Activated T-helper 1 cell treated with anti-CD3 and anti-CD28 coated beads, Interleukin-12 subunit alpha, Interleukin-12 subunit beta, Interleukin-2, Interleukin-4 antibody, amounts not matched to agents 30 ng/mL and 10 ng/mL and 1 ng/mL, durations not matched to agents 14 hours and 24 hours and 36 hours (primary cell): ENCODE data around the gene ACOD1. TPM values are rescaled to one million over a fixed set of nuclear protein-coding genes. Genes with fewer than 3 reads are reported as not detected.

Experiments used
- DNase-seq: peaks from one replicate; pipeline ENCODE4 v3.0.0; 2021; ENCODE audit warnings: low spot score
- H3K27ac Mint-ChIP-seq: one replicate; pipeline ENCODE4 v1.8.0; 2021; ENCODE audit warnings: mild to moderate bottlenecking, mixed read lengths
- H3K27me3 Mint-ChIP-seq: one replicate; pipeline ENCODE4 v1.8.0; 2022; ENCODE audit warnings: mild to moderate bottlenecking, moderate library complexity, mixed read lengths; ENCODE audit not compliant: insufficient read depth
- H3K36me3 Mint-ChIP-seq: one replicate; pipeline ENCODE4 v1.8.0; 2021; ENCODE audit warnings: low read depth, mixed read lengths
- H3K4me1 Mint-ChIP-seq: one replicate; pipeline ENCODE4 v1.8.0; 2021; ENCODE audit warnings: low read depth, mixed read lengths
- H3K4me3 Mint-ChIP-seq: one replicate; pipeline ENCODE4 v1.8.0; 2021; ENCODE audit warnings: mild to moderate bottlenecking, moderate library complexity, mixed read lengths
- H3K9me3 Mint-ChIP-seq: one replicate; pipeline ENCODE4 v1.8.0; 2021; ENCODE audit warnings: mixed read lengths
- intact Hi-C: fragments of 100-400 bp; cut with micrococcal nuclease; formaldehyde crosslinking; loops from one replicate; pipeline ENCODE4 v1.15.1; 2024
- total RNA-seq: library from RNA; stranded (reverse); gene quantifications from 2 replicates; pipeline ENCODE4 v1.2.3, GENCODE V29; 2022

ACOD1 gene
- total RNA-seq, 1 donor from 2014 or later = not detected

- no peaks in the 10 kb centered on the region for H3K27me3 Mint-ChIP-seq
- intact Hi-C loops = loop anchor here (1.0 kb wide), 1 partner anchor 8 kb away; no protein-coding TSS in a partner anchor
- H3K4me1 Mint-ChIP-seq = peaks cover 16% of the 10 kb centered on the region
- no peak for DNase-seq
- H3K4me3 Mint-ChIP-seq = no peak overlapping the region
- no peak overlapping the region for H3K27ac Mint-ChIP-seq
- peaks cover 42% of the 10 kb centered on the region for H3K36me3 Mint-ChIP-seq
- H3K9me3 Mint-ChIP-seq = no peaks in the 10 kb centered on the region
These were observed 53.8 kb downstream of the ACOD1 start for GRCh38 chr13:77001963-77002587.

GRCh38 chr13:77002590-77003190, 54.4 kb downstream of the ACOD1 start:
- H3K9me3 Mint-ChIP-seq = no peaks in the 10 kb centered on the region
- intact Hi-C loops = loop anchor here (1.0 kb wide), 1 partner anchor 8 kb away; no protein-coding TSS in a partner anchor
- H3K4me1 Mint-ChIP-seq = peaks cover 20% of the 10 kb centered on the region
- H3K36me3 Mint-ChIP-seq = peaks cover 46% of the 10 kb centered on the region
- H3K4me3 Mint-ChIP-seq = no peak overlapping the region
- no peak for DNase-seq
- peak overlapping the region; percentile 62 for H3K27ac Mint-ChIP-seq
- H3K27me3 Mint-ChIP-seq = no peaks in the 10 kb centered on the region

Other genes with a start within 250 kb of the ACOD1 start
- 10.4 and 10.7 TPM in 2 replicates for gene KCTD12, start 62.1 kb upstream of the ACOD1 start, total RNA-seq
- 14.2 and 16.9 TPM in 2 replicates for gene CLN5, start 43.6 kb downstream of the ACOD1 start, total RNA-seq
- 40.1 and 40.8 TPM in 2 replicates for gene FBXL3, start 78.6 kb downstream of the ACOD1 start, total RNA-seq